Upper lobe of right lung (tissue), 1 donor: ENCODE results near the gene SP2. TPM values are rescaled to one million over a fixed set of nuclear protein-coding genes. Genes with fewer than 3 reads are reported as not detected.

Experiments
- ATAC-seq: fragments of 200-7000 bp; cut with Tn5 transposase; one replicate; pipeline ENCODE4 v1.9.1; 2020; ENCODE audit warnings: mild to moderate bottlenecking, moderate library complexity
- DNase-seq: peaks from one replicate; pipeline ENCODE4 v3.0.0-alpha.2; 2020
- H3K27ac ChIP-seq: fragments of 200-600 bp; one replicate; pipeline ENCODE4 v1.8.0; 2022
- H3K27me3 ChIP-seq: fragments of 200-600 bp; one replicate; pipeline ENCODE4 v1.8.0; 2022; ENCODE audit warnings: mild to moderate bottlenecking
- H3K36me3 ChIP-seq: fragments of 200-600 bp; one replicate; pipeline ENCODE4 v1.8.0; 2022
- H3K4me1 ChIP-seq: fragments of 200-600 bp; one replicate; pipeline ENCODE4 v1.8.0; 2022
- H3K4me3 ChIP-seq: fragments of 200-600 bp; one replicate; pipeline ENCODE4 v1.8.0; 2022; ENCODE audit warnings: mild to moderate bottlenecking
- H3K9me3 ChIP-seq: fragments of 200-600 bp; one replicate; pipeline ENCODE4 v1.8.0; 2022
- intact Hi-C: fragments of 100-400 bp; cut with DNase I; formaldehyde crosslinking; loops from one replicate; pipeline ENCODE4 v1.11.0; 2022
- total RNA-seq: library from RNA; stranded (reverse); fragmentation: NEBNext Ultra II Directional; extraction: Animal tissue kit (Norgen Biotek cat#: 25700); gene quantifications from one replicate; pipeline ENCODE4 v1.2.1, GENCODE V29; 2021
- TF ChIP-seq, protein P1 (sequence below): fragments of 200-600 bp; IDR thresholded peaks from one replicate; pipeline ENCODE4 v1.8.0; 2022; ENCODE audit warnings: antibody characterized with exemption
- donor health status: DM: no; HTN: yes; CAD: no; lungs with severe emphysema.

SP2 gene
- total RNA-seq, 1 donor from 2014 or later, result 16.9 TPM

DNA sequence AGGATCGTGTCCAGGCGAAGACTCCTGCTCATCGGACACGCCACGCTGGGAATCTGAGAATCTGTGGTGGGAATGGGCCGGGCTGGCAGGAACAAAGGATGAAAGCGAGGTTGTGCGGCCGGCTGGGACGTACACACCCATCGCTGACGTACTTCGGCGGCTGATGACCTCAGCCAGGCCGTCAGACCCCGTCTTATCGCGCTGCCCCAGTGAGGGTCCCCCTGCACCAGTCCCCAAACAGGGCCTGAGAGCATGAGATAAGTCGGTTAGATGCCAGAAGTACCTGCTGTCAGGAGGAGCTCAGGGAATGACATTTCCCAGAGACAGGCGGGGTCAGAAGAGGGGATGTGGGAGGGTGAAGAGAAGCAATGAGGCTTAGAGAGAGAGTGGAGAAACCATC is 29.1 kb upstream of the SP2 start:
- H3K9me3 ChIP-seq, result no peaks in the 10 kb centered on the region
- peaks cover 7% of the 10 kb centered on the region for H3K27me3 ChIP-seq
- H3K4me3 ChIP-seq, result no peak overlapping the region
- H3K4me1 ChIP-seq, result no peaks in the 10 kb centered on the region
- H3K27ac ChIP-seq, result no peak overlapping the region
- TF ChIP-seq, protein P1, sequence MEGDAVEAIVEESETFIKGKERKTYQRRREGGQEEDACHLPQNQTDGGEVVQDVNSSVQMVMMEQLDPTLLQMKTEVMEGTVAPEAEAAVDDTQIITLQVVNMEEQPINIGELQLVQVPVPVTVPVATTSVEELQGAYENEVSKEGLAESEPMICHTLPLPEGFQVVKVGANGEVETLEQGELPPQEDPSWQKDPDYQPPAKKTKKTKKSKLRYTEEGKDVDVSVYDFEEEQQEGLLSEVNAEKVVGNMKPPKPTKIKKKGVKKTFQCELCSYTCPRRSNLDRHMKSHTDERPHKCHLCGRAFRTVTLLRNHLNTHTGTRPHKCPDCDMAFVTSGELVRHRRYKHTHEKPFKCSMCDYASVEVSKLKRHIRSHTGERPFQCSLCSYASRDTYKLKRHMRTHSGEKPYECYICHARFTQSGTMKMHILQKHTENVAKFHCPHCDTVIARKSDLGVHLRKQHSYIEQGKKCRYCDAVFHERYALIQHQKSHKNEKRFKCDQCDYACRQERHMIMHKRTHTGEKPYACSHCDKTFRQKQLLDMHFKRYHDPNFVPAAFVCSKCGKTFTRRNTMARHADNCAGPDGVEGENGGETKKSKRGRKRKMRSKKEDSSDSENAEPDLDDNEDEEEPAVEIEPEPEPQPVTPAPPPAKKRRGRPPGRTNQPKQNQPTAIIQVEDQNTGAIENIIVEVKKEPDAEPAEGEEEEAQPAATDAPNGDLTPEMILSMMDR, result no peak
- DNase-seq (no peak), ATAC-seq (no peak)
- intact Hi-C loops, result no loop called here
- no peaks in the 10 kb centered on the region for H3K36me3 ChIP-seq

DNA sequence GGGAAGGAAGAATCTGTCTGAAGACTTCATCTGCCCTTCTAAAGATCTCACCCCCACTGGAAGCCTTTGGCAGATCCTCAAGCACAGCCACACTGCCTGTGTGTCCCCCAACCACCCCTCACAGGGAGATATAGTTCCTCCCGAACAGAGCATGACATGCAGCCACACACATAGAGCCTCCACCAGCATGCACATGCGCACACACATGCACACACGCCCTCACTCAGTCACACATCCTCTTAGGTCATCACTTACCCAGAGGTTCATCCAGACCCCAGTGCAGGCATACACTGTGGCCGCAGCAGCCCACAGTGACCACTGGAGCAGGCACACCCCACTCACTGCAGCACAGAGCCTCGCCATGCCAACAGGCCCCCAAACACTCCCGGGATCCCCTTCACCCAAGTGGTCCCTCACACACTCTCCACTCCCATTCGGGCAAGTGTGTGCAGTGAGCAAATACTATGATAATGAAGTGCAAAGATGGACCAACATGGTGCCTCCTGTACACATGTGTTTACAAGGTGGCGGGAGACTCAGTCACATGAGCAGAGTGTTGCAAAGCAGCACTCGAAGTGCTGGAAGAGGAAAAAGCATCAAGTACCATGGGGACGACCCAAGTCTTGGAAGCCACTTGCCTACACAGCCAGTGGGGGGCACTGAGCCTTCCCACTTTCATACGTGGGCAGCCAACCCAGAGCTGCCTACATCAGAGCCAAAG is 28.1 kb upstream of the SP2 start:
- H3K4me1 ChIP-seq, result no peaks in the 10 kb centered on the region
- H3K9me3 ChIP-seq, result no peaks in the 10 kb centered on the region
- no peaks in the 10 kb centered on the region for H3K36me3 ChIP-seq
- H3K27ac ChIP-seq, result no peak overlapping the region
- ATAC-seq (no peak), DNase-seq (no peak)
- TF ChIP-seq, protein P1, result no peak
- peaks cover 17% of the 10 kb centered on the region for H3K27me3 ChIP-seq
- intact Hi-C loops, result no loop called here
- H3K4me3 ChIP-seq, result no peak overlapping the region

- ATAC-seq, result no peak
- Histone ChIP-seq H3K27me3 (peaks cover 18% of the 10 kb centered on the region), H3K27ac (no peak overlapping the region), H3K9me3 (no peaks in the 10 kb centered on the region), H3K4me1 (no peaks in the 10 kb centered on the region), H3K36me3 (no peaks in the 10 kb centered on the region), H3K4me3 (no peak overlapping the region)
- intact Hi-C loops, result no loop called here
- no peak for DNase-seq
- TF ChIP-seq, protein P1, result no peak
Measured at GRCh38 chr17:47869114-47869513, 26.9 kb upstream of the SP2 start.

DNA sequence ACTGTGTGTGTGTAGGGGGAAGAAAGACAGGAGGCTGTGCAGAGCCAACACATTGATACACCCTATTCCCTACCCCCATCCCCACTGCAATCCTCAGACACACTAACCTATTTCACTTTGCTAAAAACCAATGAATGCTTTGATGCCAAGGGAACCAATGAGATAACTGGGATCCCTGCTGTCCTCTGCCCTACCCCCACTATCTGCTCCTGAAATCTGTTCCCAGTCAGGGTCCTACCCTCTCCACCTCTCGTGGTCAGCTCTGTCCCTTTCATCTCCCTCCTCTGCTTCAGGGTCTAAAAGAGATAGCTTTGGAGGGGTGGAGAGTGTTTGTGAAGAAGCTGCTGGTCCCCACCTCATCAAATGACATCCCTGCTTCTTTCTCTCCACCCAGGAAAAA is 26.0 kb upstream of the SP2 start:
- Histone ChIP-seq H3K4me1 (no peaks in the 10 kb centered on the region), H3K27me3 (peaks cover 25% of the 10 kb centered on the region), H3K9me3 (no peaks in the 10 kb centered on the region), H3K4me3 (no peak overlapping the region), H3K27ac (no peak overlapping the region), H3K36me3 (no peaks in the 10 kb centered on the region)
- no peak for DNase-seq
- intact Hi-C loops, result no loop called here
- ATAC-seq, result no peak
- TF ChIP-seq, protein P1, result no peak

- TF ChIP-seq, protein P1, result no peak
- no peak for ATAC-seq
- Histone ChIP-seq H3K4me3 (no peak overlapping the region), H3K4me1 (no peaks in the 10 kb centered on the region), H3K27me3 (peaks cover 25% of the 10 kb centered on the region), H3K27ac (no peak overlapping the region), H3K9me3 (no peaks in the 10 kb centered on the region), H3K36me3 (no peaks in the 10 kb centered on the region)
- no peak for DNase-seq
- intact Hi-C loops, result no loop called here
Measured at GRCh38 chr17:47871048-47871447, 25.0 kb upstream of the SP2 start.
